ENCODE data around the gene ZNF444. TPM values are rescaled to one million over a fixed set of nuclear protein-coding genes. Genes with fewer than 3 reads are reported as not detected.
"Not testable (repeated sequence)": the region's sequence is repeated elsewhere in the genome, so short reads cannot be mapped to it uniquely, and the experiment has no call there.

ZNF444 gene
- total RNA-seq, 1 donor from 2014 or later = 8.0 TPM

DNA sequence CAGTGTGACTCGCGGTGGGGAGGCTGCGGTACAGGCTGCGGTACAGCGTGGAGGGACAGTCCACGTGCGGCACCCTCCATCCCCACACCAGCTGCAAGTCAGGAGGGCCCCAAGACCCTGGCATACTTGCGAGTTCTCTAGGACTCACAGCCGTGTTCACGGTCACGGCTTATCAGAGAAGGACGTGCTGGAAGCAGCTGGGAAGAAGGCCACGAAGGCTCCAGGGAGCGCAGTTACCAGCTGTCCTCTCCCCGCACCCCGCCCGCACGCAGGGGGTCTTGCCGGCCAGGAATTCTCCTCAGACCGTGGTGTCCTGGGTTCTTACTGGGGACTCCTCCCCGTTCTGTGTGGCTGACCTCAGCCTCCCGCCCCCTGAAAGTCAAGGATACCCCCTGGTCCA lies 6.2 kb downstream of the ZNF444 start:
- DNase-seq = peak; percentile 75

DNA sequence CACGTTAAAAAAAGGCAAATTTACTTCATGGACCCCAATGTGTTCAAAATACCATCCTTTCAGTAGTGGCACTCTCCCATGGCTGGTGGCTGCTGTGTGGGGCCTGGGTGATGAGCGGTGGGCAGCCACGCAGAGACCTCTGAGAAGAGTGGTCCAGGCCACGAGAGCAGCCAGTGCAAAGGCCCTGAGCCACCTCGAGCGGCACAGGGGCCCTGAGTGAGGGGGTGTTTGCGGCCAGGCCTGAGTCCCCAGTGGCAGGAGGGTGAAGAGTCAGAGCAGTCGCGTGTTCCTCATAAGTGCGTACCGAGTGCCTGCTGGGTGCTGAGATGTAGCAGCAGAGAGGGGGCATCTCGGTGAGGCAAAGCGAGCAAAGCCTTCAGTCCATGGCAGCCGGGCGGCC lies 7.0 kb downstream of the ZNF444 start:
- DNase-seq = no peak

DNA sequence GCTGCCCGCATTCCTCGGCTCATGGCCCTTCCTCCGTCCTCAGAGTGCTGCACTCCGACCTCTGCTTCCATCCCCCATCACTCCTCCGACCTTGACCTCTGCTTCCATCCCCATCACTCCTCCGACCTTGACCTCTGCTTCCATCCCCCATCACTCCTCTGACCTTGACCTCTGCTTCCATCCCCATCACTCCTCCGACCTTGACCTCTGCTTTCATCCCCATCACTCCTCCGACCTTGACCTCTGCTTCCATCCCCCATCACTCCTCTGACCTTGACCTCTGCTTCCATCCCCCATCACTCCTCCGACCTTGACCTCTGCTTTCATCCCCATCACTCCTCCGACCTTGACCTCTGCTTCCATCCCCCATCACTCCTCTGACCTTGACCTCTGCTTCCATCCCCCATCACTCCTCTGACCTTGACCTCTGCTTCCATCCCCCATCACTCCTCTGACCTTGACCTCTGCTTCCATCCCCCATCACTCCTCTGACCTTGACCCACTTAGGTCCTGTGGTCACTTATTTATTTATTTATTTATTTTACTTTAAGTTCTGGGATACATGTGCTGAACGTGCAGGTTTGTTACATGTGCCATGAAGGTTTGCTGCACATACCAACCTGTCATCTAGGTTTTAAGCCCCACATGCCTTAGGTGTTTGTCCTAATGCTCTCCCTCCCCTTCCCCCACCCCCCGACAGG lies 8.0 kb downstream of the ZNF444 start:
- DNase-seq = not testable (repeated sequence)

DNA sequence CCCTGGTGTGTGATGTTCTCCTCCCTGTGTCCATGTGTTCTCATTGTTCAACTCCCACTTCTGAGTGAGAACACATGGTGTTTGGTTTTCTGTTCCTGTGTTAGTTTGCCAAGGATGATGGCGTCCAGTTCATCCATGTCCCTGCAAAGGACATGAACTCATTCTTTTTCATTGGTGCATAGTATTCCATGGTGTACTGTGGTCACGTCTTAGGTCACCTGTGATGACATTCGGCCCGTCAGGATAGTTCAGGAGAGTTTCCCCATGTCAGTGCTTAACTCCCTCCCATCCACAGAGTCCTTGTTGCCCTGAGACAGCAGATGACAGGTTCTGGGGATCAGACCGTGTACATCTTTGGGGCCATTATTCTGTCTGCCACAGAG lies 8.6 kb downstream of the ZNF444 start:
- DNase-seq = no peak

DNA sequence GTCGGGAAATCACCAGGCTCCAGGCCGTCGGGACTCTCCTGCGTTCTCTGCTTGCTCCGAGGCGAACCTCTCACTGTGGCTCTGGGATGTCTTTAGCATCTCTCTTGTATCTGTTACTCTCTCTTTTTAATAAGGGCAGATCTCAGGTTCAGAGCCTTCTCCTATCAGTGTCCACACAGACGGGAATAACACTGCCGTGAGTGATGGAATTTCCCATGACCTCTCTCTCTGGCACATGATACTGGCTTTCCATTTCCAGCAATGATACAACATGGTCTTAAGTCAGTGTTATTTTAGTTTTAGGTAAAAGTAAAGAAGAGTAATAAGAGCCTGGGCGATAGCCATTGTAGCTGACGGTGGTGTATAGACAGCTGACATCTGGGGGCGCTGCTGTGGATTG lies 9.3 kb downstream of the ZNF444 start:
- DNase-seq = no peak

DNA sequence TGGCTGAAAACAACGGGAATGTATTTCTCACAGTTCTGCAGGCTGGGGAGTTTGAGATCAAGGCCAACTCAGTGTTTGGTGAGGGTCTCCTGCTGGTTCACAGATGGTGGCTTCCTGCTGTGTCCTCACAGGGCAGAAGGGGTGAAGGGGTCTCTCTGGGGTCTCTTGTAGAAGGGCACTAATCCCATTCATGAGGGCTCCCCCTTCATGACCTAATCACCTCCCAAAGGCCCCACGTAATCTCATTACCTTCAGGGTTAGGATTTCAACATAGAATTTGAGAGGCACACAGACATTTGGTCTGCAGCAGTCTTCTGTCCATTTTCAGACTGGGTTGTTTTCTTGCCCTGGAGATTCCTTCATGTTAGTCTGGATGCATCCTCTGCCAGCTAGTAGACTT lies 11.6 kb downstream of the ZNF444 start:
- DNase-seq = no peak

DNA sequence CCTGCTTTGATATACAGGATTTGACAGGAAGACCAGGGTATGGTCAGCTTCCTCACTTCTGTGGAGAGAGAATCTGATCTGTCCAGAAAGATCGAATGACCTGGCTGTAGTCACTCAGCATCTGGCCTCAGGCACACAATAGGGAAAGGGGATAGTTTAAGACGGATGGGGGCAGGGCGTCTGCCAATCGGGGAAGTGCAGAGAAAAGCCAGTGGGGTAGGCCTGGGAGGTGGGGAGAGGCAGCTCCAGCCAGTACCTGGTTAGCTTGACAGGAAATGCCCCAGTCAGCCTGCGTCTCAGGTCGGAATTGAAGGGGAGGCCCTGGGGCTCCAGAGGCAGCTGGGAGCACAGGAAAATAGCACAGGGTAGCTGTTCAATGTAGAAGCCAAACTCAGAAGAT lies 12.4 kb downstream of the ZNF444 start:
- no peak for DNase-seq

DNA sequence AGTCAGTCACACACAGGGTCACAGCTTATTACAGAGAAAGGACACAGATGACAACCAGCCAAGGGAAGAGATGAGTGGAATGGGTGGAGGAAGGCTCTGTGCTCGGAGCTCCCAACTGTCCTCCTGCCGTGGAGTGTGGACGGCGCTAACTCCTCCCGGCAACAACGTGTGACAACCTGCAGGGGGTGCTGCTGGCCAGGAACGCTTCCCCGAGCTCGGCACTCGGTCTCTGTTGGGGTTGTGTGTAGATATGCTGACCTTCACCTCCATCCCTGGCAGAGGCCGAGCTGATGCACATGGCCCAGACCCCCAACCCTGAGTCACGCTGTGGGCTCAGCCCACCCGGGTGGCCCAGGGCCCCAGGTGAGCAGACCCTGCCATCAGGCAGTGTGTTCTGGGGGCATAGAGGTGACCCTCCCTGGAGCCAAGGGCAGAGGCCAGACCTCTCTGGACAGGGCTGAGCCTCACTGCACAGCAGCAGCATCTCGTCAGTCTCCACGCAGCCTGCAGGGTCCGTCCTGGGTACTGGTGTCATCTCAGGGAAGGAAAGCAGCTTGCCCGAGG lies 14.1 kb downstream of the ZNF444 start:
- DNase-seq = no peak

DNA sequence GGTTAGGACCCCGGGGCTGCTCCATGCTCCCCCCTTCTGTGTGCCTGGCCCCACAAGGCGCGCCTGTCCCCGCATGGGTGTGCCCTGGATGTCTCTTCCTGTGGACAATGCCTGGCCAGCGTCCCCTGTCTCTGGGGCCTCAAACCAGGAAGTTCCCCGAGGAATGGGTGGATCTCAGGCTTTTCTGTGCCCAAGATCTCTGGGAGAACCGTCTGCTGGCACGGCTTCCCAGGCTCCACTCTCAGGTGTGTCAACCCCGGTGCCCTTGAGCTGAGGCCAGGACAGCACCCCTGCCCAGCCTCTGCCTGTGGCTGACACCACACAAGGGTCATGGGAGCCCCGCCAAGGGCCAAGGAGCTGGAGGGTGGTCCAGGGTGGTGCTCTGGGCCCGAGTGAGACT lies 15.7 kb downstream of the ZNF444 start:
- no peak for DNase-seq

DNA sequence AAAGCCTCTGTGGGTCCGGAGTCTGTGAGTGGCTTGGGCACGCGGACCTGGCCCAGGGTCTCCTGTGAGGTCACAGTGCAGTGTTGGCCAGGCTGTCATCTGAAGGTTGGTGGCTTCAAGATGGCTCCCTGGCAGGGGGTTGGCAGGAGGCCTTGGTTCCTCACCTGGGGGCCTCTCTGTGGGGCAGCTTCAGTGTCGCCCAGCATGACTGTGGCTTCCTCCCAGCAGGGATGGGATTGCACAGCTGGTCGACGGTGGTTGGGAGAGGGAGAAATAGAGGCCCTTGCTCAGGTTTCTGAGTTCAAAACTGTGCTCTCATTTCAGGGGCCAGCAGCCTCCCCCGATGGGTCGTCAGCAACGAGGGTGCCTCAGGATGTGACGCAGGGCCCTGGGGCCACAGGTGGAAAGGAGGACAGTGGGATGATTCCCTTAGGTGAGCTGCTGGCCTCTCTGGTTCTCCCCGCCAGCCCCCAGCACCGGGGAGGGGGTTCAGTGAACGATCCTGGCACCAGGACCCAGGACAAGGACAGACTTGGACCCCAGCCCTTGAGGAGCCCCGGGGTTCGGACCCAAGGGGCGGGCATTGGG lies 17.2 kb downstream of the ZNF444 start:
- DNase-seq = no peak

DNA sequence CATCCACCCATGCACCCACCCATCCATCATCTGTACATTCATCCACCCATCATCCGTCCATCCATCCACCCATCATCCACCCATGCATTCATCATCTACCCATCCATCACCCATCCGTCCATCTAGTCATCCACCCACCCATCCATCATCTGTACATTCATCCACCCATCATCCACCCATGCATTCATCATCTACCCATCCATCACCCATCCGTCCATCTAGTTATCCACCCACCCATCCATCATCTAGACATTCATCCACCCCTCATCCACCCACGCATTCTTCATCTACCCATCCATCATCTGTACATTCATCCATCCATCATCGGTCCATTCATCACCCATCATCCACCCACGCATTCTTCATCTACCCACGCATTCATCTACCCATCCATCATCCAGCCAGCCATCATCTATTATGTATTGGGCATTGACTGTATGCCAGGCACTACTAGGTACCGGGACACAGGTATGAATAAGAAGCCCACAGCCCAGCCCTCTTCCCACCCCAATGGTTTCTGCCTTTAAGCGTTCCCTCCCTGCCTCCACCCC lies 18.0 kb downstream of the ZNF444 start:
- DNase-seq = no peak

DNA sequence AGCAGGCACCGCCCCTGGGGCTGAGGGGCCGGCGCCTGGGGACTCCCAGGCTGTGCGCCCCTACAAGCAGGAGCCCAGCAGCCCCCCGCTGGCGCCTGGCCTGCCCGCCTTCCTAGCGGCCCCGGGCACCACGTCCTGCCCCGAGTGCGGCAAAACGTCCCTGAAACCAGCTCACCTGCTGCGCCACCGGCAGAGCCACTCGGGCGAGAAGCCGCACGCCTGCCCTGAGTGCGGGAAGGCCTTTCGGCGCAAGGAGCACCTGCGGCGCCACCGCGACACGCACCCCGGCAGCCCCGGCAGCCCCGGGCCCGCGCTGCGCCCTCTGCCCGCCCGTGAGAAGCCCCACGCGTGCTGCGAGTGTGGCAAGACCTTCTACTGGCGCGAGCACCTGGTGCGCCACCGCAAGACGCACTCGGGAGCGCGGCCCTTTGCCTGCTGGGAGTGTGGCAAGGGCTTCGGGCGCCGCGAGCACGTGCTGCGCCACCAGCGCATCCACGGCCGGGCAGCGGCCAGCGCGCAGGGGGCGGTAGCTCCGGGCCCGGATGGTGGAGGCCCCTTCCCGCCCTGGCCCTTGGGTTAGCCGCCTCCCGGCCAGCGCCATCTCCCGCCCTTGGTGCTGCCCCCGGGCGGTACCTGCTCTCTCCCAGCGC lies 18.7 kb downstream of the ZNF444 start:
- no peak for DNase-seq

DNA sequence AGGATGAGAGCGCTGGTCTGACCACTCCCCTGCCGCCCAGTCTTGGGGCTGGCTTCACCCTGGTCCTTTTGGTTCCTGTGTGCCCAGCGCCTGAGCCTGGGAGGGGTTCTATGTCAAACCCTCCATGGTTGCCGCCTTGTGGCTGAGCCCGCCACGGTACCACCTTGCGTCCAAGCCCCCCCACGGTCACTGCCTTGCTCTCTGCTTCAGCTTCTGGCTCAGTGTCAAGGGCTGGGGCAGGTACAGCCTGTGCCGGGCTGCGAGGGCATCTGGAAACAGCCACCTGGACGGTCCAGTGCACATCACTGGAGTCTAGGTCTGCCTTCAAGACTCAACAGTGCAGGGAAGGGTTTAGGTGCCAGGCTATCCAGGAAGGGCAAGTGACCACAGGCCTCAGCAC lies 20.4 kb downstream of the ZNF444 start:
- DNase-seq = no peak

DNA sequence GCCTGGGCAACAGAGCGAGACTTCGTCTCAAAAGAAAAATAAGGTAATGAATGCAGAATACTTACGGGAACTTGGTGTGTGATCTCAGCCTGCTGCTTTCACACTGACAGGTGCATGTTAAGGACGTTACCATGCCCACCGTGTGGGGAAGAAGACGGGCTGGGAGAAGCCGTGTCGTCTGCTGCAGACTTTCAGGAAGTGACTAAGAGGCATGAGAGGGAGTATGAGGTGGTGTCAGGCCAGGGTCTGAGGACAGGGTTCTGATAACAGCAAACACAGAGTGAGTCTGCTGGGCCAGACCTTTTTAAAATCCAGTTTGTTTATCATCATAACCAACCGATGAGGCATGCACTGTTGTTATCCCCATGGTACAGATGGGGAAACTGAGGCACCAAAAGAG lies 21.2 kb downstream of the ZNF444 start:
- DNase-seq = no peak

DNA sequence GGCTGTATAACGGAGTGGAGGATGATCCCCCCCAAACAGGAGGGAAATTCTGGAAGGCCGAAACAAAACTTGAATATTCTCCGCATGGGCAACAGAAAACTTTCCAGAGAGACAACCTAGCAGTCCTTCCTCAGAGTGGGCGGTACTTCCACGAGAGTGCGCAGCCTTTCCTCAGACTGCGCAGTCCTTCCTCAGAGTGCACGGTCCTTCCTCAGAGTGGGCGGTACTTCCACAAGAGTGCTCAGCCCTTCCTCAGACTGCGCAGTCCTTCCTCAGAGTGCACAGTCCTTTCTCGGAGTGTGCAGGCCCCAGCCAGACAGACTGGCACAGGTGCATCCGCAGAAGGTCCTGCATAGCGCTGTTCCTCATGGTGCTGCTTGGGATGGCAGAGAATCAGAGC lies 22.0 kb downstream of the ZNF444 start:
- DNase-seq = no peak

DNA sequence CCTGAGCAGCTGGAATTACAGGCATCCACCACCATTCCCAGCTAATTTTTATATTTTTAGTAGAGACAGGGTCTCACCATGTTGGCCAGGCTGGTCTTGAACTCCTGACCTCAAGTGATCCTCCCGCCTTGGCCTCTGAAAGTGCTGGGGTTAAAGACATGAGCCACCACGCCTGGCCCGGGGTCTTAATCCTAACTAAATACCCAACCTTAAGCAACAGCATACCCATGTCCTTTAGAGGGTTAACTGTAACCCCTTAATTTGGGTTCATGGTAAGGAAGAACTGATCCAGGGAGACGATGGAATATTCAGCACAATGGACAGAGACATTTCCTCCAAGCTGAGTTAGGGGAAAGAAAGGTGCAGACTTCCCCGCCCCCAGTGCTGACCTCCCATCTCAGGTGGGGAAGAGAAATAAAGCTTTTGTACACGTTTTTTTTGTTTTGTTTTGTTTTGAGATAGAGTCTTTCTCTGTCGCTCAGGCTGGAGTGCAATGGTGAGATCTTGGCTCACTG lies 26.0 kb downstream of the ZNF444 start:
- peak; percentile 40 for DNase-seq

DNA sequence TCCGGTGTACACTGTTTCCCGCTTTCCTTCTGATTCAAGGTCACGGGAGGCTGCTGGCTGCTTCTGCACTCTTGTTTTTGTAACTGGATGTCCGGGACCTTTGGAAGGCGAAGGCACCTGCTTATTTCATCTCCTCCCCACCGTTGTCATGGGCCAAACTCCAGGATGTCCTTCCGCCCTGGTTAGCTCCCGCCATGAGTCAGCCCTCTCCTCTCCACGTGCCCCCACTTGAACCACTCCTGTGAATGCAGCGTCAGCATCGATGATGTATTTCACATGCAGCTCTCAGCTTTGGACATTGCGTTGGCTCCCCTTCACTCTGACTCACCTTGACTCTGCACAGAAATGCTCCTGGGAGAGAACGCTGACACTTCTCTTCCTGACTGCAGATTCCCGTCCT lies 29.2 kb downstream of the ZNF444 start:
- DNase-seq = no peak

DNA sequence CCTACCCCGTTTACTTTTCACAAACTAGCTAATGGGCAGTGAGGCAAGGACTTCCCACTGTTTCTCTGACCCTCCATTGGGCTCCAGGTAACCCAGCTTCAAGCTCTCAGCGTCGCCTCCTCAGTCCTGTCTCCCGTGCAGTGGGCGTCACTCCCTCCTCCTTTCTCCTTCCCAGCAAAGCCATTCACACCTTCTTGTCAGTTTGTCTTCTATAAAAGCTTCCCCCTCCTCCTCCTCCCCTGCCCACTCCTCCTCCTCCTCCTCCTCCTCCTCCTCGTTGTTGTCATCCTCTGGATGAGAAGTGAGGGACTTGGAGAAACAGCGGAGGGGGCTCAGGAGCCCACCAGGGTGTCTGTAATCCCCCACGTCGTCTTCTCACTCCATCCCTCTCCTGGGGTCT lies 33.0 kb downstream of the ZNF444 start:
- DNase-seq = no peak

DNA sequence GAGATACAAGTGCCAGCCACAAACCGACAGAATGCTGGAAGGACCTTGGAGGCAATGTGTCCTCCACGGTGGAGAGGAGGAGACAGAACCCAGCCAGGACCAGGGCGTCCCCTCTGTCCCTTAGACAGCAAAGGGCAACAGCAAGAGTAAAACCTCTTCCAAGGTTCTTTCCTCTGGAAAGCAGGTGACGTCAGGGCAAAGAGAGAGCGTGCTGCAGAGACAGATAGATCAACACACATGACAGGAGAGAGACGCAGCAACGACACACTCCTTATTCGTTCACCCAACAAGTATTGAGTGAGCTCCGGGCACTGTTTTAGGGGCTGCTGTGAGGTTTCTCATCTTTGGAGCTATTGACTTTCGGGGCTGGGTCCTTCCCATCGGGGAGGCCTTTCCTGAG lies 33.5 kb downstream of the ZNF444 start:
- DNase-seq = no peak

DNA sequence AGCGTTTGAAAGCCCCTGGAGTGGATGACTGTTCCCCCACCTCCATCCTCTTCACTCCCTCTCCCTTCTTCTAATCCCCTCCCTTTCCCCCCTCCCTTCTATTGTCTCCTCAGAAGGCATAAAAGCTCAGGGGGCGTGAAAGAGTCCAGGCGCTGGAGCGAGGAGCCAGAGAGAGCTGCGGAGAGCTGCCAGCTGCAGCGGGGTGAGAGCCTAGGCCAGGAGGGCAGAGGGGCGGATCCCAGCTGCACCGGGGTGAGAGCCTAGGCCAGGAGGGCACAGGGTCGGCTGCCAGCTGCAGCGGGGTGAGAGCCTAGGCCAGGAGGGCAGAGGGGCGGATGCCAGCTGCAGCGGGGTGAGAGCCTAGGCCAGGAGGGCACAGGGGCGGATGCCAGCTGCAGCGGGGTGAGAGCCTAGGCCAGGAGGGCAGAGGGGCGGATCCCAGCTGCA lies 34.8 kb downstream of the ZNF444 start, which contains the start of gene GALP:
TSS of gene GALP (plus strand) at position 148 of the 447 bp plus-strand sequence. CDS start 1,101 bp downstream, outside the sequence.
- DNase-seq = not testable (repeated sequence)

DNA sequence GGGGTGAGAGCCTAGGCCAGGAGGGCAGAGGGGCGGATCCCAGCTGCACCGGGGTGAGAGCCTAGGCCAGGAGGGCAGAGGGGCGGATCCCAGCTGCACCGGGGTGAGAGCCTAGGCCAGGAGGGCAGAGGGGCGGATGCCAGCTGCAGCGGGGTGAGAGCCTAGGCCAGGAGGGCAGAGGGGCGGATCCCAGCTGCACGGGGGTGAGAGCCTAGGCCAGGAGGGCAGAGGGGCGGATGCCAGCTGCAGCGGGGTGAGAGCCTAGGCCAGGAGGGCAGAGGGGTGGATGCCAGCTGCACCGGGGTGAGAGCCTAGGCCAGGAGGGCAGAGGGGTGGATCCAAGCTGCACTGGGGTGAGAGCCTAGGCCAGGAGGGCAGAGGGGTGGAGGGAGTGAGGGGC lies 35.2 kb downstream of the ZNF444 start:
- not testable (repeated sequence) for DNase-seq

DNA sequence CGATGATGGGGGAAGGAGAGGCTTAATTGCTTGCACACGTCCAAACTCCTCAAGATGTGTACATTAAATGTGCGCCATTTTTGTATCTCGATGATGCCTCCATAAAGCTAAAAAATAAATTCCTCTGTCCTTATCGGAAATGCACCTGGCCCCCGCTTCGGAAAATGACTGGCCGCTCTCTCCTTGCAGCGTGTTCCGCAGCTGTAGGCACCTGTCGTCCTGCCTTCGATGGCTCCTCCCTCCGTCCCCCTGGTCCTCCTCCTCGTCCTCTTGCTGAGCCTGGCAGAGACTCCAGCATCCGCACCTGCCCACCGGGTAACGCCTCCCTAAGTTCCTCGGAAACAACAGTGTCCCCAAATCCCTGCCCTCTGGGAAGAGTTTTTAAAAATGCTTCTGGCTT lies 35.8 kb downstream of the ZNF444 start:
- DNase-seq = no peak

Data from tongue (tissue), 2 donors.